GM23248 (cell line): ENCODE data around the gene TEN1.

ENCODE experiments used
- EZH2 ChIP-seq: fragments of 200-600 bp; sonication (generic); IDR thresholded peaks from 2 replicates; pipeline ENCODE4 v1.6.1; 2018; ENCODE audit warnings: antibody characterized with exemption, mild to moderate bottlenecking; ENCODE audit not compliant: insufficient read depth, poor library complexity, severe bottlenecking
- EZH2phosphoT487 ChIP-seq: fragments of 200-600 bp; sonication (generic); IDR thresholded peaks from 2 replicates; pipeline ENCODE4 v1.6.1; 2018; ENCODE audit warnings: antibody characterized with exemption, moderate library complexity, mild to moderate bottlenecking, low read depth; ENCODE audit not compliant: insufficient read depth

- TF ChIP-seq EZH2 = no peak
- no peak for TF ChIP-seq EZH2phosphoT487
These were observed 60.1 kb downstream of the TEN1 start for GRCh38 chr17:76039121-76039520.
